Left hindlimb (tissue), 1 donor: ENCODE measurements around the gene CADPS2.
A peak's percentile ranks its signal among the peaks of the same experiment; 100 is the strongest.

Source experiments
- DNase-seq: peaks from one replicate; pipeline ENCODE4 v3.0.0-alpha.2; 2018

The CADPS2 gene

DNA sequence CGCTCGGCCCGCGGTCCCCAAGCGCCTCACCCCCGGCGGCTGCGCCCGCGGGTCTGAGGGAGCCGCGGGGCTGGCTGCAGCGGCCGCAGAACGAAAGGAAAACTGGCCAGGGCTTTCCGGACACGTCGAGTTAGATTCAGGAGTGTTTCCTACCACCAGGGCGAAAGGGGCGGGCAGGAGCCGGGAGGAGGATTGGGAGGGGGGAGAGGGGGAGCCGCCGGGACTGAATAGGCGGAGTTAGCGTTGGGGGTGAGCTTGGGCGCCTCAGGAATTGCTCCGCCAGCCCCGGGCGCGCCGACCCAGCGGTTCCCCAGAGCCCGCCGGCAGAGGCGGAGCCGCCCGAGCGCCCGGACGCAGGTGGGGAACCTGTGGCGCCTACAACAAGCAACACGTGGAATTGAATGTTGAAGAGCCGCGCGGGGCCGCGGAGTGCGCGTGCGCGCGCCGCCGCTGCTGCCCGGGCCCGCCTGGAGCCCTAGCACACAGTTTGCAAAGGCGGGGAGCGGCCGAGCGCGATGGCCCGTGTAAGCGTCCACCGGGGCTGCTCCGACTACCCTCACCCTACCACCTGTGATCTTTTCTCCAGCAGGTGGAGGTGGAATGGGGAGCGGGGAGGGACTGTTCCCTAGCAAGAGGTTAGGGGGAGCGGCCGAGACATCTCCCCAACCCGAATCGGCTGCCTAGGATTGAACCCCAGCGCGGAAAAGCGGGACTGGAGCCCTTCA, at the start of gene CADPS2:
TSS of gene CADPS2 (minus strand) at position 104 of the 725 bp plus-strand sequence. CDS start 123 bp downstream, outside the sequence.
- peak; percentile 90 for DNase-seq

GRCh38 chr7:122935620-122936019, 49.4 kb upstream of the CADPS2 start:
- no peak for DNase-seq

GRCh38 chr7:122919643-122920181, 33.5 kb upstream of the CADPS2 start:
- no peak for DNase-seq

- no peak for DNase-seq
Observed at GRCh38 chr7:122914812-122915211, 28.6 kb upstream of the CADPS2 start.

GRCh38 chr7:122913608-122914007, 27.3 kb upstream of the CADPS2 start:
- no peak for DNase-seq

DNA sequence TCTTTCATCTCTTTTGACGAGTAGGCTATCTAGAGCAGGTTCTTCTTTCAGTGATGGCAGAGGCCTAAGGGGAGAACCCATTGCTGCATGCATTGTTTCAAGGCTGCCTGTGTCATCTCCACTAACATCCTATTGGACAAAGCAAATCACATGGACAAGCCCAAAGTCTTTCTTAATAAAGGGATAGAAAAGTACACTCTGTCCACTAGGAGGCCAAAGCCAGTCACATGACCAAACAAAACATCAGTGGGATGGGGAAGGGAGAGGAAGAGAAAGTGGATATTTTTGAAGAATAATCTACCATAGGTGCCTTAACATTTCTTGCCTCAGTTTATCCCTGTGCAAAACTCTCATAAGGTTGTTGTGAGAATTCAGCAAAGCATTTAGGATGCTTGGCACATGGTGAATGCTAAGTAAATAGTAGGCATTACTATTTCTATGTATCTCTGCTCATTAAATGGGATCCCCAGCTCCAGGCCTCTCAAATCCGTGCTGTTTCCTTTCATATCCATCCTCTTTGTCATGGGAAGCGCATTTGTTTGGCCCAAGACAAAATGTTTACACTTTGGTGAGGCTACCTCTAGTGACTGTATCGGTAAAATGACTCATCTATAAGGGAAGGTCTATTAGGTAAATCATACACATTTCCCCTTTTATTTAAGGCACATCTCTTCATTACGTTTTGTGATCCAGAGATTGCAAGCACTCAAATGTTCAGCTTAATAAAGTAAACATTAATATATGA, 16.7 kb upstream of the CADPS2 start:
- no peak for DNase-seq

- DNase-seq = no peak
Observed at GRCh38 chr7:122901250-122901649, 15.0 kb upstream of the CADPS2 start.

GRCh38 chr7:122896509-122896908, 10.2 kb upstream of the CADPS2 start:
- DNase-seq = no peak

- no peak for DNase-seq
Observed at GRCh38 chr7:122893486-122893885, 7.2 kb upstream of the CADPS2 start.

GRCh38 chr7:122889116-122889515, 2.9 kb upstream of the CADPS2 start:
- DNase-seq = no peak

DNA sequence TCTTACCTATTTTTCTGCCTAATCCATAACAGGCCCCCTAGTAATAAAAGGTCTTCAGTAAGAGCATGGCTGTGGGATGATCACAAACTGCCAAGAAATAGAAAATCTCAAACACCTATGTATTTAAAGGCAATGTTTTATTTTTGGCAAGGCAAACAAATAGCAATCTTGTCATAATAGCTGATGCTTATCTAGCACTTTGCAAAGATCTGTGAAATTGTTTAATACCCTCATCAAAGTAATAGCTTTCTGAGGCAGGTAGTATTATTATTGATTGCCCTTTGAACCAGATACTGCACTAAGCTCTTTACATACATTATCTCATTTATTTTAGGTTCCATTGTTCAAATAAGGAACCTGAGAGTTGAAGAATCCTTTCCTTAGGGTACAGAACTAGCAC, 1.6 kb upstream of the CADPS2 start:
- no peak for DNase-seq

DNA sequence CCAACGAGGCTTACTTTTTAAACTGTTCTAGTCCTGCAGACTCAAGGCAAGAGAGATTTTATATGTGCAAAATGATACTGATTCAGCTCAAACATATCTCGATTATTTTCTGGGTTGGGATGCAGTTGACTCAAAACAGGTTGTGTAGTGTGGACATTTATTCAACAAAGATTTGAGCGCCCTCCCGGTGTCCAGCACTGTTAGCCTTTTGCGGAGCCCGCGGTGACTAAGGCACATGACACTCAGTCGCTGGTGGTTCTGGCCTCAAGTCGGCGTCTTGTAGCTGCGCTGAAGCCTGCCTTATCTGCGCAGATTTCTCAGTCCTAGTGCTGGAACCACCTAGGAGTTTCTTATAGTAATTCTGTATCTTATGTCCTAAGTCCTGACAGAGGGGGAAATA, 938 bp upstream of the CADPS2 start:
- DNase-seq = peak; percentile 56

DNA sequence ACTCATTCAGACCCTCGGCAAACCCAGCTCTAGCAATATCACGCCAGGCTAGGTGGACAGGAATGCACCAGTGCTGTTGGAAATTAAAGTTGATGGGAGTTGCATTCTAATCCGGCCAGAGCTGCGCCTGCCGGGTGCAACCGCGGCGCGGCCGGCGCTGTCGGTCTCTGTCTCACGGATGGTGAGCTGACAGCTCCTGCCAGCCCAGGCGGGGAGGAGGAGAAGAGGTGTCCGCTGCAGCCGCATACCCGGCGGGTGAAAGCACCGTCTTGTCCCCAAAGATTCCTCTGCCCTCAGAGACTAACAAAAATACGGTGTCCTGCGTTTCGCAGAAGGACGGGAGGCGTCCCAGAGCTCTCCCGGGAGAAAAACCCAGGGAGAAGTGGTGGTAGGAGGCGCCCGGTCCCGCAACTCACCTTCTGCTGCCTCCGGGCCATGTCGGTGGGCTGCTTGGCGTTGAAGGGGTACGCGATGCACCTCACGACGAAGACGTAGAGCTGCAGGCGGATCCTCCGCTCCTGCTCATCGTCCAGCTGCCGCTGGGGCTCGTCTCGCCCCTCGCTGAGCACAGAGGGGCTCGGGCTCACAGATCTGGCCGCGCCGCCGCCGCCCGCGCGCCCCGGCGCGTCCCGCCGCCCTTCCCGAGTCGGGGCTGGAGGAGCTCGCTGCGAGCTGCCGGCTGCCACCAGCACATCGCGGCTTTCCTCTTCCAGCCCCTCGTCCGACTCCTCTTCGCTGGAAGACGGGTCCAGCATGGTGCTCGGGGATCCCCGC, 490 bp downstream of the CADPS2 start:
- DNase-seq = peak; percentile 49

GRCh38 chr7:122884186-122884585, 2.1 kb downstream of the CADPS2 start:
- no peak for DNase-seq

GRCh38 chr7:122883049-122883680, 3.1 kb downstream of the CADPS2 start:
- DNase-seq = no peak

GRCh38 chr7:122881324-122881723, 4.9 kb downstream of the CADPS2 start:
- no peak for DNase-seq

DNA sequence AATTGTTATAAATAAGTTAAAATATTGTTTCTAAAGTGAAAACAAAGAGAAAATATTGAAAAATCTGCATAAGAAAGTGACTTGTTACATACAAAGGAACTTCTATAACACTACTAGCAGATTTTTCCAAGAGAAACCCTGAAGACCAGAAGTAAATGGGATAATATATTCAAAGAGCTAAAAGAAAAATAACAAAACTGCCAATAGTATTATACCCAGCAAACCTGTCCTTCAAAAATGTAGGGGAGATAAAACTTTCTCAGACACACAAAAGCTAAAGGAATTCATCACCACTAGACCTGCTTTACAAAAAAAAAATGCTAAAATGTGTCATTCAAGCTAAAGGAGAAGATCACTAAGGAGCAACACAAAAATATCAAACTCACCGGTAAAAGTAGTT, 17.0 kb downstream of the CADPS2 start:
- no peak for DNase-seq

GRCh38 chr7:122867471-122867980, 18.7 kb downstream of the CADPS2 start:
- DNase-seq = no peak

DNA sequence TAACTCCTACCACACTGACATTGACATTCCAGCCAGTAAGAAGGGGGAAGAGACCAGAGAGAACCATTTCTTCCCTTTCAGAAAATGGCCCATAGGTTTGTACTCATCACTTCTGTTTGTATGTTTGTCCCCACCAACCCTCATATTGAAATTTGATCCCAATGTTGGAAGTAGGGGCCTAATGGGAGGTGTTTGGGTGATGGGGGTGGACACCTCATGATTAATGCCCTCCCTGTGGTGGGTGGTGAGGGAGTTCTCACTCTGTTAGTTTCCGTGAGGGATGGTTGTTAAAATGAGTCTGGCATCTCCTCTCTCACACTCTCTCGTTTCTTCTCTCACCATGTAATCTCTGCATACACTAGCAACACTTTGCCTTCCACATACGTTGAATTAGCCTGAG, 21.4 kb downstream of the CADPS2 start:
- no peak for DNase-seq

- no peak for DNase-seq
Observed at GRCh38 chr7:122864016-122864415, 22.2 kb downstream of the CADPS2 start.

DNA sequence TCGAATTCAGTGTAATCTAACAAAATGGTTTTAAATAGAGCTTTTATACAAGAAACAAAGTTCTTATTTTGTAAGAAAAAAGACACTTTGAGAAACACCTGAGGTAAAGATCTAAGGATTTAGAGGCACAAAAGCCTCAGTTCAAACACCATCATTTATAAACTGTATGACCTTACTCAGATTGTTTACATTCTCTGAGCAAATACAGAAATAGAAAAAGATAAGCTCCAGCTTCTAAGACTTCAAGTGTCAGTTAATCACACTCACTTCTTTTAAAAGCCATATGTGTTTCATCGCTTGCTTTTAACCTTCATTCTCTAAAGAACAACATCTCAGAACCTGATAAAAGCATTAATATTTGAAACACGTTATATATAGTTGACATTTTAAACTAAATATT, 27.9 kb downstream of the CADPS2 start:
- DNase-seq = no peak

DNA sequence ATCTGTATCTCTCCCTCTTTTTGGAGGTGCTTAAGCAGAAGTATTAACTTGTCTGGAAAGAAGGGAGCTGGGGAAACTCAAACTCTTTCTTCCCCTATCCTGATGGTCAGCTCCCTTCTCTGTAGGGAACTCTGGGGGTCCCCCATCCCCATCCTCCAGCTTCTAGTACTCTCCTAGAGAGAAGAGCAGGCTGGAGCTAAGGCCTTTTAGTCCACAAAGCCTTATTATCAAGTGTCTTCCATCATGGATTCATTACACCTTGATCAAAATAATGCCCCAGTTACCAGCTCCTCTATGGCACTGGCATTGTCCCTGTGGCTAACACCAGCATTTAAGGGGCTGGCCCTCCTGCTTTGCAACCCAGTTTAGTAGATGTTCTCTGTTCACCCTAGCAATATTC, 35.7 kb downstream of the CADPS2 start:
- DNase-seq = no peak

GRCh38 chr7:122849957-122850328, 36.3 kb downstream of the CADPS2 start:
- DNase-seq = no peak
